C4-2B (cell line): ENCODE results near the gene SGMS2.
A peak's percentile ranks its signal among the peaks of the same experiment; 100 is the strongest.

Source experiments
- H3K27ac ChIP-seq: fragments of 450-650 bp; 2 replicates; pipeline ENCODE4 v1.5.1; 2017
- ZFX ChIP-seq: fragments of 450-650 bp; IDR thresholded peaks from 2 replicates; pipeline ENCODE4 v1.6.1; 2017
- TF ChIP-seq, protein P1 (sequence below): fragments of 450-650 bp; conservative IDR thresholded peaks from 2 replicates; pipeline ENCODE4 v1.5.1; 2017; ENCODE audit warnings: mild to moderate bottlenecking

SGMS2 gene

DNA sequence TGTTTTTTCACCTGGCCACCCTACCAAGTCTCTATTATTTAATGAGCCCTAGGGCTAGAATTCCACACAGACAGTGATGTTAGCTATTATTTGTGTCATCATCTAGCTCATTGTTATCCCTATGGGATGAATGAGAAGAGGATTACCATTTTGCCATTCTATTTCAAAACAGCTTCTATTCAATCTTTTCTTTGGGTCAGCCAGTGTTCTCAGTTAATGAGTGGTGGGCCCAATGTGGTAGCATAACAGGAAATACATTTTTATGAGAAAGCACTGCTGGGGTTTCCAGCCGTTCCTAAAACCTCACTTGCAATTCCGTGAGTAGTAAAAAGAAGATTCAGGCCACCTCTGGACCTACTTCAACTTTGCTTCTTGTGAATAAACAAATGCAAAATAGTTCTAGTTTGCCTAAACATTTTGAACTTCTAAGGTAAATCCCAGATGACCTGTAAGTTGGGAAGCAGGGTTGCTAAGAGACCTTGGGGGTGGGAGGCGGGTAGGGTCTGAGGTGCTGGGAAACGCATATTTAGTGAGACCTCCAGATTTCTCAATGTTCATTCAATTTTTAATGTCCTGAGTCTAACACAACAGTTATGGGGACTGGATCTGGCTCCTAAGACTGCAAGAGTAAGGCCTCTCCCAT is 81.8 kb downstream of the SGMS2 start:
- no peak for TF ChIP-seq ZFX
- TF ChIP-seq, protein P1, sequence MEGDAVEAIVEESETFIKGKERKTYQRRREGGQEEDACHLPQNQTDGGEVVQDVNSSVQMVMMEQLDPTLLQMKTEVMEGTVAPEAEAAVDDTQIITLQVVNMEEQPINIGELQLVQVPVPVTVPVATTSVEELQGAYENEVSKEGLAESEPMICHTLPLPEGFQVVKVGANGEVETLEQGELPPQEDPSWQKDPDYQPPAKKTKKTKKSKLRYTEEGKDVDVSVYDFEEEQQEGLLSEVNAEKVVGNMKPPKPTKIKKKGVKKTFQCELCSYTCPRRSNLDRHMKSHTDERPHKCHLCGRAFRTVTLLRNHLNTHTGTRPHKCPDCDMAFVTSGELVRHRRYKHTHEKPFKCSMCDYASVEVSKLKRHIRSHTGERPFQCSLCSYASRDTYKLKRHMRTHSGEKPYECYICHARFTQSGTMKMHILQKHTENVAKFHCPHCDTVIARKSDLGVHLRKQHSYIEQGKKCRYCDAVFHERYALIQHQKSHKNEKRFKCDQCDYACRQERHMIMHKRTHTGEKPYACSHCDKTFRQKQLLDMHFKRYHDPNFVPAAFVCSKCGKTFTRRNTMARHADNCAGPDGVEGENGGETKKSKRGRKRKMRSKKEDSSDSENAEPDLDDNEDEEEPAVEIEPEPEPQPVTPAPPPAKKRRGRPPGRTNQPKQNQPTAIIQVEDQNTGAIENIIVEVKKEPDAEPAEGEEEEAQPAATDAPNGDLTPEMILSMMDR, result no peak
- H3K27ac ChIP-seq, result no peak overlapping the region

DNA sequence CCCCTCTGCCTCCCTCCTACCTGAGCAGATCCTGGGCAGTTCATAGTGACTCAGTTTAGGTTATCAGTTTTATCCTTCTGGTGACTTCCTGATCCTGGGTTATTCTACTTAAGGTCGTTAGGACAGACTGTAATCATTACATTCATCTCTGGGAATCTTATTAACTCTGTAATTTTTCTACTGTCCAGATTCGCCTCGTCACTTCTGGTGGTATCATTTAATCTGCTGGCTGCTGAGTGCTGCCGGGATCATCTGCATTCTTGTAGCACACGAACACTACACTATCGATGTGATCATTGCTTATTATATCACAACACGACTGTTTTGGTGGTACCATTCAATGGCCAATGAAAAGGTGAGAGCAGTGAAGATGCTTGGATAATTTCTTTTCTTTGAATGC is 83.6 kb downstream of the SGMS2 start:
- no peak overlapping the region for H3K27ac ChIP-seq
- no peak for TF ChIP-seq ZFX
- TF ChIP-seq, protein P1, result no peak

DNA sequence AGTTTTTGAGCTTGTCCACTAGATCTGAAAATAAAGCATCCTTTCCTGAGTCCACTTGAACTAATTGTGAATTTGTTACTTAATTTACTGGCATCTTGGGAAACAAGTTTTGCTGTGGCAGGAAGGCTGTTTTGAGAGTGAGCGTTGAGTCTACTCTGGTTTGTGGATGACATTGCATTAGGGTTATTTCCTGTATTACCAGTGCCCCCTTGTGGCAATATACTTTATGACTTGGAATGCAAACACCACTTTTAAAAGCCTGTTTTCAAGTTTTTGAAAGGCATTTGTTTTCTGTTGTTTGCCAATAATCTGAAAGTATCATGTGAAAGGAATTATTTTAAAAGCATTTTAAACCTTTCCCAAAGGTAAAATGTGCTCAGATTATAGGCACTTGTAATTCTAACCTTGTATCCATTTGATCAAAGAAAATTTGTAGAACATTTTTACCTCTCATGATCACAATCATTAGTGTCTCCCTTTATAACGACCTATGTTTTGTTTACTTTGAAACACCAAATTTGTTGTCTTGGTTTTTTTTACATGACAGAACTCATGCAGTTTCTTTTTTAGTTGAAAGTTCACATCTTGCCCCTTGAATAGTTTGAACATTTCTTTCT is 88.7 kb downstream of the SGMS2 start:
- H3K27ac ChIP-seq, result no peak overlapping the region
- no peak for TF ChIP-seq ZFX
- TF ChIP-seq, protein P1, result peak; percentile 79

DNA sequence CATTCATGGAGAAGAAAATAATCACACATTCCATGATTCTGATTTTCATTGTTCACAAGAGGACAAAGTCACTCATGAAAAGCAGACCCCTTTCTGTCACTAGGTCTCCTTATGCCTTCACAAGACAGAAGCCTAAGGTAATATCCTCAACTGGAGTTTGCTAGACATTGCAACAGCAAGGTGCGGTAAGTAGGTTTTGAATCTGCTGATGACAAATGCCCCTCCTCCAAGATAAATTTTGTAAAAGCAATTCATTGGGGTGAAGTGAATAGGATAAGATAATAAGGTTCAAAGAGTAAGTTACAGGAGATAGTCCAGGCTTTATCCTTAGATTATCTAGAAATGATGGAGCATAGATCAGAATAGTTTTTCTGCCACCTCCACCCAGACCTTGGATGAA is 90.5 kb downstream of the SGMS2 start:
- no peak for TF ChIP-seq ZFX
- TF ChIP-seq, protein P1, result no peak

DNA sequence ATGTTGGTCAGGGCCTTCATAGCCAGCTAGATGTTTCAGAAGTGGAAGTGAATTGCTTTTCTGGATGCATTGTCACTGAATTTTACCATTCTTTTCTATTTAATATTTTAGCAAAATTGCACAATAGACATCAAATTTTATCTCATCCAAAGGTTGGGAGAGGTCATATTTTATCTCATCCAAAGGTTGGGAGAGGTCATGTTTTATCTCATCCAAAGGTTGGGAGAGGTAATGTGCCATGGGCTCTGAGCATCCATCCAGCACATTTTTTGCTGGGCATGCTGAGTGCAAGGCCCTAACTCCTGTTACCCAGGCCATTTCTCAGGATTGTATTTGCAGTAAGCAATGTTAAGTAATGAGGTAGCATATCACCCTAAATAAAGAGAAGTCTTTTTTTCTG is 91.9 kb downstream of the SGMS2 start:
- TF ChIP-seq, protein P1, result no peak
- TF ChIP-seq ZFX, result no peak

More for the DNA sequence above, 90.5 kb downstream of the SGMS2 start:
- H3K27ac ChIP-seq, result no peak overlapping the region

DNA sequence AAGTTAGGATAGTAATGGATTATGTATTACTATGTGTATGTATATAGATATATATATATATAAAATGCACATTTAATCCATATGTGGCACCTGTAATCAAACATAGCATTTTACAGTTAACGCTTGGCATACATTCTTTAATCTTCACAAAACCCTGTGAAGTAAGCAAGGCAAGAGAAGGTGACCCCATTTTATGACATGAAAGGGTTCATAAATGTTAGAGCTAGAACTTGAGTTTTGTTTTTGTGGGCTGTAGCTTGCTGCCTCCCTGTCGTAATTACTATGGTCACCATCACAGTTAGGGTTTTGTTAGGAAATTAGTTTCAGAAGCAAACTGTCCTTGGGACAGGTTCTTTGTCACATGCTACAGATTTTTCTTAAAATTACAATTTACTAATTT is 92.8 kb downstream of the SGMS2 start:
- H3K27ac ChIP-seq, result no peak overlapping the region

More for the DNA sequence above, 91.9 kb downstream of the SGMS2 start:
- H3K27ac ChIP-seq, result no peak overlapping the region

More for the DNA sequence above, 92.8 kb downstream of the SGMS2 start:
- no peak for TF ChIP-seq ZFX
- TF ChIP-seq, protein P1, result no peak
